DOHH2 (cell line): Measurements from ENCODE around the gene EPN3.

ENCODE experiments used
- H3F3A ChIP-seq: fragments of 200-600 bp; sonication (generic), shearing (Covaris generic); 2 replicates; pipeline ENCODE4 v1.6.0; 2016; ENCODE audit warnings: antibody characterized with exemption, mild to moderate bottlenecking; ENCODE audit not compliant: control insufficient read depth, insufficient read depth
- H3K27ac ChIP-seq: fragments of 200-600 bp; sonication (generic); 2 replicates; pipeline ENCODE4 v1.5.1; 2014; ENCODE audit warnings: low read depth, mild to moderate bottlenecking, low read length, moderate library complexity
- H3K27me3 ChIP-seq: fragments of 200-600 bp; sonication (generic); 2 replicates; pipeline ENCODE4 v1.6.1; 2014; ENCODE audit warnings: mild to moderate bottlenecking, low read length, mixed read lengths; ENCODE audit not compliant: control insufficient read depth
- H3K36me3 ChIP-seq: fragments of 200-600 bp; sonication (generic); 2 replicates; pipeline ENCODE4 v1.6.1; 2014; ENCODE audit warnings: mild to moderate bottlenecking, low read length, moderate library complexity, mixed read lengths; ENCODE audit not compliant: control insufficient read depth
- H3K4me1 ChIP-seq: fragments of 200-600 bp; sonication (generic); 2 replicates; pipeline ENCODE4 v1.6.1; 2014; ENCODE audit warnings: mild to moderate bottlenecking, low read length, mixed read lengths; ENCODE audit not compliant: control insufficient read depth
- H3K4me2 ChIP-seq: fragments of 200-600 bp; sonication (generic); 2 replicates; pipeline ENCODE4 v1.6.0; 2014; ENCODE audit warnings: mild to moderate bottlenecking, low read length, moderate library complexity
- H3K4me3 ChIP-seq: fragments of 200-600 bp; sonication (generic); 2 replicates; pipeline ENCODE4 v1.5.1; 2014; ENCODE audit warnings: mild to moderate bottlenecking, low read length, mixed read lengths
- H3K79me2 ChIP-seq: fragments of 200-600 bp; sonication (generic); 2 replicates; pipeline ENCODE4 v1.6.1; 2014; ENCODE audit warnings: mild to moderate bottlenecking, low read length, mixed read lengths; ENCODE audit not compliant: control insufficient read depth
- H3K9me2 ChIP-seq: fragments of 200-600 bp; sonication (generic); replicated peaks from 2 replicates; pipeline ENCODE4 v1.6.1; 2014; ENCODE audit warnings: mild to moderate bottlenecking, low read length, mixed read lengths; ENCODE audit not compliant: control insufficient read depth
- H3K9me3 ChIP-seq: fragments of 200-600 bp; sonication (generic); 2 replicates; pipeline ENCODE4 v1.6.1; 2014; ENCODE audit warnings: antibody characterized with exemption, low read length, mixed read lengths; ENCODE audit not compliant: control insufficient read depth, insufficient read depth
- H4K20me1 ChIP-seq: fragments of 200-600 bp; sonication (generic); 2 replicates; pipeline ENCODE4 v1.6.0; 2014; ENCODE audit warnings: low read depth, mild to moderate bottlenecking, antibody characterized with exemption, low read length, moderate library complexity; ENCODE audit not compliant: control insufficient read depth, insufficient read depth
- EZH2phosphoT487 ChIP-seq: fragments of 200-600 bp; sonication (generic); IDR thresholded peaks from 2 replicates; pipeline ENCODE4 v1.6.1; 2017; ENCODE audit warnings: borderline replicate concordance, mild to moderate bottlenecking, antibody characterized with exemption, low read length, moderate library complexity, mixed read lengths
- TF ChIP-seq, protein P1 (sequence below): fragments of 200-600 bp; sonication (generic); IDR thresholded peaks from one replicate; pipeline ENCODE4 v1.5.1; 2014; ENCODE audit warnings: antibody characterized with exemption, mild to moderate bottlenecking, low read depth, low read length; ENCODE audit not compliant: poor library complexity, severe bottlenecking

EPN3 gene

DNA sequence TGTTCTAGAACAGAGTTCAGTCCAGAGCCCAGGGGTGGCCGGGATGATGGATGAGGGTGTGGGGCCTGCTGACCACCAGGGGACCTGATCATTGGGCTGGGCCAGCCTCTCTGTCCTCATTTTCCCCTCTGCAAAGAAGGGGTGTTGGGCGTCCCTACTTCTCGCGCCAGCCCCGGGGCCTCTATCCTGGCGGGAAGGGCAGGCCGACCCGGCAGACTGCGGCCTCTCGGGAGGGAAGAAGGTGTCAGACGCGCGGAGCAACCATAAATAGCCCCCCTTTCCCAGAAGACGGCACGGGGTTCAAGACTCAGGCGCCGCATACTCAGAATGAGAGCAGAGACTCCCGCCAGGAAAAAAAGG, 26.0 kb downstream of the EPN3 start:
- H3K4me2 ChIP-seq: no peak overlapping the region
- peaks cover 11% of the 10 kb centered on the region for H3K4me1 ChIP-seq
- H3K79me2 ChIP-seq: no peaks in the 10 kb centered on the region
- no peaks in the 10 kb centered on the region for H4K20me1 ChIP-seq
- TF ChIP-seq EZH2phosphoT487: no peak
- TF ChIP-seq, protein P1, sequence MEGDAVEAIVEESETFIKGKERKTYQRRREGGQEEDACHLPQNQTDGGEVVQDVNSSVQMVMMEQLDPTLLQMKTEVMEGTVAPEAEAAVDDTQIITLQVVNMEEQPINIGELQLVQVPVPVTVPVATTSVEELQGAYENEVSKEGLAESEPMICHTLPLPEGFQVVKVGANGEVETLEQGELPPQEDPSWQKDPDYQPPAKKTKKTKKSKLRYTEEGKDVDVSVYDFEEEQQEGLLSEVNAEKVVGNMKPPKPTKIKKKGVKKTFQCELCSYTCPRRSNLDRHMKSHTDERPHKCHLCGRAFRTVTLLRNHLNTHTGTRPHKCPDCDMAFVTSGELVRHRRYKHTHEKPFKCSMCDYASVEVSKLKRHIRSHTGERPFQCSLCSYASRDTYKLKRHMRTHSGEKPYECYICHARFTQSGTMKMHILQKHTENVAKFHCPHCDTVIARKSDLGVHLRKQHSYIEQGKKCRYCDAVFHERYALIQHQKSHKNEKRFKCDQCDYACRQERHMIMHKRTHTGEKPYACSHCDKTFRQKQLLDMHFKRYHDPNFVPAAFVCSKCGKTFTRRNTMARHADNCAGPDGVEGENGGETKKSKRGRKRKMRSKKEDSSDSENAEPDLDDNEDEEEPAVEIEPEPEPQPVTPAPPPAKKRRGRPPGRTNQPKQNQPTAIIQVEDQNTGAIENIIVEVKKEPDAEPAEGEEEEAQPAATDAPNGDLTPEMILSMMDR: no peak
- H3K27ac ChIP-seq: no peak overlapping the region
- no peaks in the 10 kb centered on the region for H3K36me3 ChIP-seq
- H3F3A ChIP-seq: no peaks in the 10 kb centered on the region
- no peaks in the 10 kb centered on the region for H3K9me3 ChIP-seq
- H3K27me3 ChIP-seq: peaks cover 40% of the 10 kb centered on the region
- no peak overlapping the region for H3K4me3 ChIP-seq
- H3K9me2 ChIP-seq: no peaks in the 10 kb centered on the region

DNA sequence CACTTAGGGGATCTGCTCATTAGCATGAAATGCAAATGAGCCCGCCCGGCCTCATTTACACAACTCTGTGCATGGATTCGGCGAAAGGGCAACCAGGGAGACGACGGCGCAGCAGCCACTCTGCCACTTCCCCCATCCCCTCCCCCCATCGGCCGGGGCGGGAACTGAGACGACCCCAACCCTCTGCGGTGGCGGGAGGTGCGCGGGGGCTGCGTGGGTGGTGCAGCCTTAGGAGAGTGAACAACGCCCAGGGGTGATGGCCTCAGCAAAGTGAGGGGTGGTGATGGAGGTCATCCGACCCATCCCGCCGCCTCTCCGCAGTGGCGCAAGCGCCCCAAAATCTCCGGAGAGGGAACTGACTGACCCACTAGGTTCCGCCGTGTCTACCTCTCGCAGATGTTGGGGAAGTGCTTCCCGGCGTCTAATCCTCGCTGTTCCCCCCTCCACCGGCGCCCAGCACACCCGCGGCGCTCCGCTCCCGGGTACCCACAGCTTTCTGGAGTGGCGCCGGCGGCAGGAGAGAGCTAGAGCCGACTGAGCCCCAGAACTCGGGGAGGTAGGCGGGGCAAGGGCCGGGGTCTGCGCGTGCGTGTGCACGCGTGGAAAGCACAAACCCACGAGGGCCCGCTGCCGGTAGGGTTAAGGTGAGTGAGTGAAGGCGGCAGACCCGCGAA, 26.5 kb downstream of the EPN3 start:
- Histone ChIP-seq H3K36me3 (no peaks in the 10 kb centered on the region), H3K9me2 (no peaks in the 10 kb centered on the region), H3K79me2 (no peaks in the 10 kb centered on the region), H3K4me2 (no peak overlapping the region), H3F3A (no peaks in the 10 kb centered on the region), H3K27ac (no peak overlapping the region), H3K4me1 (peaks cover 11% of the 10 kb centered on the region), H4K20me1 (0 out of 2 replicates have a peak, but pooled peaks cover 4% of the 10 kb centered on the region), H3K9me3 (no peaks in the 10 kb centered on the region), H3K4me3 (no peak overlapping the region), H3K27me3 (peaks cover 45% of the 10 kb centered on the region)
- TF ChIP-seq EZH2phosphoT487: no peak
- TF ChIP-seq, protein P1: no peak

DNA sequence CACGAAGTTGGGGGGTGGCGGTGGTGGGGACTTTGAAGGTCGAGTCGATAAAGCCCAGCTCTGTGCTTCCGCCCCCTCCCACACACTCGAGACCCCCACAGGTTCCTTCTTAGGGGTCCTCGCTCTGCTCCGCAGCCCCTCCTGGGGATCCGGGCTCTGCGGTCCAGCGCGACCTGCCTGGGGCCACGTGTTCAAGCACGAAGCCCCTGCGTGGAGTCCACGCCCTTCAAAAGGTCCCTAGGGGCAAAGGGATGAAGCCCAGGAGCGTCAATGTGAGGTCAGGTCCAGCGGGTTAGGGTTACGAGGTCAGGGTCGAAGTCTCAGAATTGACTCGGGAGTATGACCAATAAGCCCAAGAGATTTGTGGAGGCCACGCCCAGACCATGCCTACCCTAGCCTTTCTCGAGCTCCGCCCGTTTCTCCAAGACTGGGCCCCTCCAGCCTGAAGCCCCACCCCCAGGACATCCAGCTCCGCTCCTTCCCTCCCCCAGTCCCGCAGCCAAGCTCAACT, 27.2 kb downstream of the EPN3 start:
- Histone ChIP-seq H4K20me1 (0 out of 2 replicates have a peak, but pooled peaks cover 4% of the 10 kb centered on the region), H3K4me2 (peak overlapping the region; percentile 52), H3K9me3 (no peaks in the 10 kb centered on the region), H3K27me3 (peaks cover 50% of the 10 kb centered on the region), H3K79me2 (no peaks in the 10 kb centered on the region), H3K4me3 (peak overlapping the region; percentile 21; the same call in 1 of the 2 replicates), H3K9me2 (no peaks in the 10 kb centered on the region), H3K27ac (no peak overlapping the region), H3K36me3 (no peaks in the 10 kb centered on the region), H3F3A (no peaks in the 10 kb centered on the region), H3K4me1 (peaks cover 11% of the 10 kb centered on the region)
- no peak for TF ChIP-seq EZH2phosphoT487
- TF ChIP-seq, protein P1: no peak
